ENCODE results near the gene IZUMO2.

IZUMO2 gene

DNA sequence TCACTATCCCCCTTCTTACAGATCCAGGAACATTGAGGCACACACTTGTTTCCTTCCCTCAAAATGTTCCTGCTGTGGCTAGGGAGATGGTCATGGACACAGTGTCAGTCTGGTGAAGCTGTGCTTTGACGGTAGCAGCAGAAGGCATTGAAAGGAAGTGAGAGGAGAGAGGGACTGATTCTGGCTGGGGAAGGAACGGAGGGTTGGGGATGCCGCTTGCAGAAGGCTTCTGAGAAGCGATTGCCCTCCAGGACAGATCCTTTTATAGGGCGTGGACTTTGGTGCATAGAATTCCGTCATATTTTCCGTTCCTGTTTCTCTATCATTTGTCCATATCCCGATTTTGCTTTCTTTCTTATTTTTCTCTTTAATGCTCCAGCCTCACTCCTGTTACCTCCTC is 26.2 kb upstream of the IZUMO2 start:
- H3K36me3 ChIP-seq (ENCODE audit: insufficient read depth, low read length), result no peaks in the 10 kb centered on the region
- no peak overlapping the region for H2AFZ ChIP-seq (ENCODE audit: low read depth, low read length)
- H4K20me1 ChIP-seq (ENCODE audit: insufficient read depth, low read length), result no peaks in the 10 kb centered on the region
- H3K79me2 ChIP-seq (ENCODE audit: insufficient read depth, low read length), result no peaks in the 10 kb centered on the region
- no peaks in the 10 kb centered on the region for H3K9me3 ChIP-seq (ENCODE audit: insufficient read depth, low read length, severe bottlenecking)
- TF ChIP-seq, protein P1, sequence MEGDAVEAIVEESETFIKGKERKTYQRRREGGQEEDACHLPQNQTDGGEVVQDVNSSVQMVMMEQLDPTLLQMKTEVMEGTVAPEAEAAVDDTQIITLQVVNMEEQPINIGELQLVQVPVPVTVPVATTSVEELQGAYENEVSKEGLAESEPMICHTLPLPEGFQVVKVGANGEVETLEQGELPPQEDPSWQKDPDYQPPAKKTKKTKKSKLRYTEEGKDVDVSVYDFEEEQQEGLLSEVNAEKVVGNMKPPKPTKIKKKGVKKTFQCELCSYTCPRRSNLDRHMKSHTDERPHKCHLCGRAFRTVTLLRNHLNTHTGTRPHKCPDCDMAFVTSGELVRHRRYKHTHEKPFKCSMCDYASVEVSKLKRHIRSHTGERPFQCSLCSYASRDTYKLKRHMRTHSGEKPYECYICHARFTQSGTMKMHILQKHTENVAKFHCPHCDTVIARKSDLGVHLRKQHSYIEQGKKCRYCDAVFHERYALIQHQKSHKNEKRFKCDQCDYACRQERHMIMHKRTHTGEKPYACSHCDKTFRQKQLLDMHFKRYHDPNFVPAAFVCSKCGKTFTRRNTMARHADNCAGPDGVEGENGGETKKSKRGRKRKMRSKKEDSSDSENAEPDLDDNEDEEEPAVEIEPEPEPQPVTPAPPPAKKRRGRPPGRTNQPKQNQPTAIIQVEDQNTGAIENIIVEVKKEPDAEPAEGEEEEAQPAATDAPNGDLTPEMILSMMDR (IDR thresholded peaks at IDR 0.05; ENCODE audit: borderline replicate concordance, extremely low read depth, low read length, poor library complexity, severe bottlenecking), result no peak
- TF ChIP-seq EZH2 (IDR thresholded peaks at IDR 0.05; ENCODE audit: borderline replicate concordance, low read depth, low read length, severe bottlenecking), result no peak
- no peak overlapping the region for H3K27ac ChIP-seq (ENCODE audit: low read length)
- H3K4me2 ChIP-seq (ENCODE audit: insufficient read depth, low read length), result no peak overlapping the region
- no peak overlapping the region for H3K4me3 ChIP-seq (ENCODE audit: low read depth in 1 of 2, low read length in 2 of 2)
- no peaks in the 10 kb centered on the region for H3K4me1 ChIP-seq (ENCODE audit: insufficient read depth, low read length)
- ATAC-seq (ENCODE audit: insufficient read depth, low read depth), result no peak
- H3K27me3 ChIP-seq (ENCODE audit: insufficient read depth, low read length, poor library complexity), result no peaks in the 10 kb centered on the region
- DNase-seq, result no peak
- no peak overlapping the region for H3K9ac ChIP-seq (ENCODE audit: low read depth, low read length)

DNA sequence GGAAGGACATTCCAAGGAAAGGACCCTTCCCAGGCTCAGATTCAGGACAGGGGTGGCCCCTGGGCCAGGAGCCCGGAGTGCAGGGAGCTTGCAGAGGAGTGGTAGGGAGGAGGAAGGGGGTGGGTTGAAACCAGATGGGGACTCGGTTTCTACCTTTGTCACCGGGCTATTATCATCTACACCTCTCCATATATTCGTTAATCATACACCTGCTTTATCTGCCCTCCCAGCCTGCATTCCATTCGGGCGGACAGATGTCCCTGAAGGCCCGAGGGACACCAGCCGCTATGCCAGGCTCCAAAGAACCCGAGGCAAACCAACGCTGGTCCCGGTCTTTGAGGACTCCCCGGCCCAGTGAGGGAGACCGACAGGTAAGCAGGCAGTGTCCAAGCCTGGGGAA is 24.9 kb upstream of the IZUMO2 start:
- Histone ChIP-seq H2AFZ (ENCODE audit: low read depth, low read length) (no peak overlapping the region), H3K9me3 (ENCODE audit: insufficient read depth, low read length, severe bottlenecking) (no peaks in the 10 kb centered on the region), H3K4me3 (ENCODE audit: low read depth in 1 of 2, low read length in 2 of 2) (no peak overlapping the region), H3K27me3 (ENCODE audit: insufficient read depth, low read length, poor library complexity) (no peaks in the 10 kb centered on the region), H3K4me2 (ENCODE audit: insufficient read depth, low read length) (no peak overlapping the region), H3K27ac (ENCODE audit: low read length) (no peak overlapping the region), H3K4me1 (ENCODE audit: insufficient read depth, low read length) (no peaks in the 10 kb centered on the region), H4K20me1 (ENCODE audit: insufficient read depth, low read length) (no peaks in the 10 kb centered on the region), H3K36me3 (ENCODE audit: insufficient read depth, low read length) (no peaks in the 10 kb centered on the region), H3K9ac (ENCODE audit: low read depth, low read length) (no peak overlapping the region), H3K79me2 (ENCODE audit: insufficient read depth, low read length) (no peaks in the 10 kb centered on the region)
- ATAC-seq (ENCODE audit: insufficient read depth, low read depth), result no peak
- no peak for DNase-seq
- TF ChIP-seq, protein P1 (IDR thresholded peaks at IDR 0.05; ENCODE audit: borderline replicate concordance, extremely low read depth, low read length, poor library complexity, severe bottlenecking), result no peak
- no peak for TF ChIP-seq EZH2 (IDR thresholded peaks at IDR 0.05; ENCODE audit: borderline replicate concordance, low read depth, low read length, severe bottlenecking)

DNA sequence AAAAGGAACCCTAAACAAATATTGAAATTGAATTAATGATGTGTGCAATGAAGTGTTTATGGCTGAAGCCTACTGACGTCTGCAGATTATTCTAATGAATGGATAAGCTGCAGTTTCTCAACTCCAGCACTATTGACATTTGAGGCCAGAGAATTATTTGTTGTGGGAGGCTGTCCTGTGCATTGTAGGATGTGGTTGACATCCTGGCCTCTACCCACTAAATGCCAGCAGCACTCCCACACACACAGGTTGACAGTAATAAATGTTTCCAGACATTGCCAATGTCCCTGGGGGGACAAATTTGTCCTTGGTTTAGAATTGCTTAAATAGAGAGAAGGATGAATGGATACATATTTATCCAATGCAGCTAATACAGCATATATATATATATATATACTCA is 21.1 kb upstream of the IZUMO2 start:
- DNase-seq, result no peak

More for the DNA sequence above, 21.1 kb upstream of the IZUMO2 start:
- Histone ChIP-seq H2AFZ (ENCODE audit: low read depth, low read length) (no peak overlapping the region), H3K27me3 (ENCODE audit: insufficient read depth, low read length, poor library complexity) (no peaks in the 10 kb centered on the region), H3K27ac (ENCODE audit: low read length) (no peak overlapping the region), H3K9ac (ENCODE audit: low read depth, low read length) (no peak overlapping the region), H3K9me3 (ENCODE audit: insufficient read depth, low read length, severe bottlenecking) (no peaks in the 10 kb centered on the region), H3K4me2 (ENCODE audit: insufficient read depth, low read length) (no peak overlapping the region), H3K4me3 (ENCODE audit: low read depth in 1 of 2, low read length in 2 of 2) (no peak overlapping the region), H3K36me3 (ENCODE audit: insufficient read depth, low read length) (no peaks in the 10 kb centered on the region), H3K79me2 (ENCODE audit: insufficient read depth, low read length) (no peaks in the 10 kb centered on the region), H4K20me1 (ENCODE audit: insufficient read depth, low read length) (no peaks in the 10 kb centered on the region), H3K4me1 (ENCODE audit: insufficient read depth, low read length) (no peaks in the 10 kb centered on the region)
- no peak for ATAC-seq (ENCODE audit: insufficient read depth, low read depth)
- TF ChIP-seq, protein P1 (IDR thresholded peaks at IDR 0.05; ENCODE audit: borderline replicate concordance, extremely low read depth, low read length, poor library complexity, severe bottlenecking), result no peak
- no peak for TF ChIP-seq EZH2 (IDR thresholded peaks at IDR 0.05; ENCODE audit: borderline replicate concordance, low read depth, low read length, severe bottlenecking)

Data from DND-41 (cell line).